Measurements from ENCODE around the gene ZNF780B. TPM values are rescaled to one million over a fixed set of nuclear protein-coding genes. Genes with fewer than 3 reads are reported as not detected.
"Not testable (repeated sequence)": the region's sequence is repeated elsewhere in the genome, so short reads cannot be mapped to it uniquely, and the experiment has no call there.

The ZNF780B gene
- total RNA-seq, 2 experiments from 2014 or later, result 17.4 to 18.8 TPM

DNA sequence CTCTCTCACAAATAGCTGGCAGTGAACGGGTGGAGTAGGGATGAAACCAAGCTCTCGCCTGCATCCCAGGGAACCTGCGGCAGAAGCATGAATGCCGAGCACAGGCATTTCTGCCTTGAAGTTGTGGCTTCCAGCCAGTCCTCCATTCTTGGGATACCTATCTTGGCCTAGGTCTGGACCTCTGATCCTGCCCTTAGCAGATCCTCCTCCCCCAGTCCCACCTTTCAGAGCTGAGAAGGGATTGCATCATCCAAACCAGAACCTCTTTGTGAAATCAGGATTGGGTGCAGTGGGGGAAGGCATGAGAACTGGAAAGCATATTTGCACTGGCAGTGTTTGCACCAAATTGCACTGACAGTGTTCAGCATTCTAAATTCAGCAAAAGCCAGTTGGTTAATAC, 28.9 kb upstream of the ZNF780B start:
- ChIA-PET POLR2A (no interaction called here), CTCF (no interaction called here)
- ATAC-seq (no peak), DNase-seq (no peak)
- Mint-ChIP-seq H3K4me1 (peaks cover 27% of the 10 kb centered on the region), H3K9me3 (ENCODE audit: low read depth) (peaks cover 7% of the 10 kb centered on the region), H3K27me3 (no peaks in the 10 kb centered on the region), H3K27ac (no peak overlapping the region), H3K36me3 (ENCODE audit: low read depth) (peaks cover 57% of the 10 kb centered on the region), H3K4me3 (no peak overlapping the region)
- intact Hi-C loops (cut with DNase I, micrococcal nuclease), result no loop called here

DNA sequence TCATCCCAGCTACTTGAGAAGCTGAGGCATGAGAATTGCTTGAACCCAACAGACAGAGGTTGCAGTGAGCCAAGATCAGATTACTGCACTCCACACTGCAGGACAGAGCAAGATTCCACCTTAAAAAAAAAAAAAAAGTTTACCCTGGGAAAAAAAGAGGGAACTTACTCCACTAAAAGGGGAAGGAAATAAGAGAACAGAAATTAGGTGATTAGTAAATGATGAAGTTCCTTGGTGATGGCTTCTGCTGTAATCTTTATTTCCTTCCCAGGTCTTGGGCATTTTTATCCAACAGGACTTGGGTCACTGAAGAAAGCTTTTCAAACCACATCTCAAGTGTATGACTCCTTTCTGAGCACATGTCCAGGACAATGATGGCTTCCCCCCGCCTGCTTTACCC, 25.4 kb upstream of the ZNF780B start:
- Mint-ChIP-seq H3K36me3 (ENCODE audit: low read depth) (peaks cover 76% of the 10 kb centered on the region), H3K4me1 (no peaks in the 10 kb centered on the region), H3K27ac (no peak overlapping the region), H3K9me3 (ENCODE audit: low read depth) (peaks cover 29% of the 10 kb centered on the region), H3K4me3 (no peak overlapping the region), H3K27me3 (no peaks in the 10 kb centered on the region)
- intact Hi-C loops (cut with DNase I, micrococcal nuclease), result no loop called here
- DNase-seq, result no peak
- POLR2A ChIA-PET, result no interaction called here
- CTCF ChIA-PET, result no interaction called here
- ATAC-seq, result no peak

DNA sequence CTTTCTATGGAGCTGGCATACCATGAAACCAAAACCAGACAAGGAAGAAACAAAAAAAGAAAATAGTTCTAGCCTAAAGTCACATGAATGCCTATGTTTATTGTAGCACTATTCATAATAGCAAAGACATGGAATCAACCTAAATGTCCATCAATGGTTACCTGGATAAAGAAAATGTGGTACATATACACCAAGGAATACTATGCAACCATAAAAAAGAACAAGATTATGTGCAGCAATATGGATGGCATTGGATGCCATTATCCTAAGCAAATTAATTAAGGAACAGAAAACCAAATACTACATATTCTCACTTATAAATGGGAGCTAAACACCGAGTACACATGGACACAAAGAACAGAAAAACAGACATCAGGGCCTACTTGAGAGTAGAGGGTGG, 24.3 kb upstream of the ZNF780B start:
- Mint-ChIP-seq H3K27ac (no peak overlapping the region), H3K4me1 (no peaks in the 10 kb centered on the region), H3K27me3 (no peaks in the 10 kb centered on the region), H3K36me3 (ENCODE audit: low read depth) (peaks cover 87% of the 10 kb centered on the region), H3K4me3 (no peak overlapping the region), H3K9me3 (ENCODE audit: low read depth) (peaks cover 38% of the 10 kb centered on the region)
- POLR2A ChIA-PET, result no interaction called here
- DNase-seq (no peak), ATAC-seq (no peak)
- CTCF ChIA-PET, result interaction anchor here (0.7 to 0.8 kb wide), 2 partner anchors 15 to 397 kb away, joined by 3 read pairs; no protein-coding TSS in a partner anchor
- intact Hi-C loops (cut with DNase I, micrococcal nuclease), result no loop called here

DNA sequence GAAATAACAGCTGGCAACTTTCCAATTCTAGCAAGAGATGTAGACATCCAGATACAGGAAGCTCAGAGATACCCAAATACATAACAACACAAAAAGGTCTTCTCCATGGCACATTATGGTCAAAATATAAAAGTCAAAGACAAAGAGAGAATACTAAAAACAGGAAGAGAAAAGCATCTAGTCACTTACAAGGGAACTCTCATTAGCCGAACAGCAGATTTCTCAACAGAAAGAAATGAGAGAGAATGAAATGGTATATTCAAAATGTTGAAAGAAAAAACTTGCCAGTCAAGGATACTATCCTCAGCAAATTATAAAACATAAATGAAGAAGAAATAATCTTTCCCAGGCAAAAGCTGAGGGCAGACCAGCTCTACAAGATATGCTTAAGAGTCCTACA, 22.3 kb upstream of the ZNF780B start:
- intact Hi-C loops (cut with DNase I, micrococcal nuclease), result no loop called here
- ATAC-seq (no peak), DNase-seq (no peak)
- no peak overlapping the region for H3K4me3 Mint-ChIP-seq
- no peaks in the 10 kb centered on the region for H3K27me3 Mint-ChIP-seq
- peaks cover 55% of the 10 kb centered on the region for H3K9me3 Mint-ChIP-seq (ENCODE audit: low read depth)
- ChIA-PET POLR2A (no interaction called here), CTCF (interaction anchor here (0.6 to 1.1 kb wide), 3 partner anchors 9 to 120 kb away, joined by 3 to 5 read pairs (median 4); no protein-coding TSS in a partner anchor)
- no peaks in the 10 kb centered on the region for H3K4me1 Mint-ChIP-seq
- peaks cover 95% of the 10 kb centered on the region for H3K36me3 Mint-ChIP-seq (ENCODE audit: low read depth)
- H3K27ac Mint-ChIP-seq, result no peak overlapping the region

DNA sequence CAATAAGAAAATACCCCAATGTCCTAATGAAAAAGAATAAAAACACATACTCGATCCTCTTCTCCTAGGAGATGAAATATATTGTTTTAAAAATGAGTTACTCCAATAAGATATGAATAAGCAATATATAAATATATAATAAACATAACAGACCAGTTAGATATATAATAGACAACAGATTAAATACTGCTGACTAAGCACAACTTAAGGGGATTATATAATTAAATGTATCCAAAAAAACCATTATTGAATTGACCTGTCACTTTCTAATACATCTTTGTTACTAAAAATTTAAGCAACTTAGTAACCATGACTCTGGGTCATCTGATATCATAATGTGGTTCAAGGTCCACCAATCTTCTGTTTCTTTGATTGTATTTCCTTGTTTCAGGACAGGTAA, 14.0 kb upstream of the ZNF780B start:
- ATAC-seq, result no peak
- CTCF ChIA-PET, result no interaction called here
- Mint-ChIP-seq H3K27me3 (no peaks in the 10 kb centered on the region), H3K36me3 (ENCODE audit: low read depth) (peaks cover 30% of the 10 kb centered on the region), H3K27ac (no peak overlapping the region), H3K9me3 (ENCODE audit: low read depth) (peaks cover 28% of the 10 kb centered on the region), H3K4me3 (no peak overlapping the region), H3K4me1 (no peaks in the 10 kb centered on the region)
- DNase-seq, result no peak
- POLR2A ChIA-PET, result no interaction called here
- intact Hi-C loops (cut with DNase I, micrococcal nuclease), result loop anchor here in 1 of 2 experiments (5.0 kb wide), 1 partner anchor 63 kb away; no protein-coding TSS in a partner anchor

DNA sequence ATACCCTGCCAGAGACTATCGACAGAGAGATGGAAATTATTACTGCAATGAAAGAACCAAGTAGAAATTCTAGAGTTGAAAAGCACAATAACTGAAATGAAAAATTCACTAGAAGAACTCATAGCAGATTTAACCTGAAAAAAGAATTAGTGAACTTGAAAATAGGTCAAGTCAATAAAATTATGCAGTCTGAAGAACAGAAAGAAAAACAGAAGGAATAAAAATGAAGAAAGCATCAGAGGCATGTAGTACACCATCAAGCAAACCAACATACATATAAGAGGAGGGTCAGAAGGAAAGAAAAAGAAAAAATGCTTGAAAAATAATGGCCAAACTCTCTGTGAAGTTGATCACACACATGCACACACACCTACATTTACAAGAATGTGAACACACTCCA, 3.6 kb upstream of the ZNF780B start:
- no peak overlapping the region for H3K27ac Mint-ChIP-seq
- no peak overlapping the region for H3K4me3 Mint-ChIP-seq
- peaks cover 24% of the 10 kb centered on the region for H3K9me3 Mint-ChIP-seq (ENCODE audit: low read depth)
- peaks cover 8% of the 10 kb centered on the region for H3K27me3 Mint-ChIP-seq
- H3K36me3 Mint-ChIP-seq (ENCODE audit: low read depth), result peaks cover 8% of the 10 kb centered on the region
- POLR2A ChIA-PET, result no interaction called here
- intact Hi-C loops (cut with DNase I, micrococcal nuclease), result no loop called here
- CTCF ChIA-PET, result no interaction called here
- ATAC-seq, result no peak
- no peak for DNase-seq
- H3K4me1 Mint-ChIP-seq, result peaks cover 12% of the 10 kb centered on the region

DNA sequence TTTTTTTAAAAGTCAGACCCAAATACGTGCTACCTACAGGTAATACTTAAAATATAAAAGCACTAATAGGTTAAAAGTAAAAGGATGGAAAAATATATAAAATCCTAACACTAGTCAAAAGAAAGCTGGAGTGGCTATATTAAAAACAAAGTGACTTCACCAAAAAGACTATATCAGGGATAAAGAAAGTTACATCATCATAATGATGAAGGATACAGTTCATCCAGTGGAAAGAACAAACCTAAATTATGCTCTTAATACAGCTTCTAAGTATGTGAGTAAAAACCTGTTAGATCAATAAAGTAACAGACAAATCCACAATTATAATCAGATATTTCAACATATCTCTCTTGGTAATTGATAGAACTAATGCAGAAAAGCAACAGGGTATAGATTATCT, 1.1 kb upstream of the ZNF780B start:
- H3K27ac Mint-ChIP-seq, result peak overlapping the region; percentile 97
- POLR2A ChIA-PET, result no interaction called here
- CTCF ChIA-PET, result interaction anchor here (1.0 to 1.6 kb wide), 4 partner anchors 9 to 139 kb away, joined by 3 to 4 read pairs (median 4); partner anchors contain the start of gene PSMC4
- peaks cover 8% of the 10 kb centered on the region for H3K27me3 Mint-ChIP-seq
- H3K4me1 Mint-ChIP-seq, result peaks cover 36% of the 10 kb centered on the region
- peak overlapping the region; percentile 93 for H3K4me3 Mint-ChIP-seq
- ATAC-seq, result no peak
- no peak for DNase-seq
- intact Hi-C loops (cut with DNase I, micrococcal nuclease), result no loop called here
- H3K36me3 Mint-ChIP-seq (ENCODE audit: low read depth), result peaks cover 23% of the 10 kb centered on the region
- H3K9me3 Mint-ChIP-seq (ENCODE audit: low read depth), result peaks cover 14% of the 10 kb centered on the region

DNA sequence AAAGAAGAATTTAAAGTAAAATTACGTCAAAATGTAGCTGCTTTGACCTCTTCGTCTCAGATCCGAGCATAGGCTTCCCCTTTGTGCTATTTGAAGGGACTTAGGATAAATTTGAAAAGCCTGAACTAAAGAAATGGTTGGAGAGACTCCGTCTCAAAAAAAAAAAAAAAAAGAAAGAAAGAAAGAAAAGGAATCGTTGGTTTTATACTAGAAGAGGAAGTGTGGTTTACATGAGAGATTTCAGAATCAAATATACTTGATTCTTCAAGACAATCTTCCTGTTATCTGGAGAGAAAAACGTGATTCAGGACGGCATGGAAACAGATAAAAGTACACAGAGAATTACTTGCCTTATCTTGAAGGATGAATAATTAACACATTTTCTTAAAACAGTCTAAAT, 474 bp upstream of the ZNF780B start:
- Mint-ChIP-seq H3K9me3 (ENCODE audit: low read depth) (peaks cover 13% of the 10 kb centered on the region), H3K27me3 (peaks cover 8% of the 10 kb centered on the region), H3K27ac (peak overlapping the region; percentile 97), H3K36me3 (ENCODE audit: low read depth) (peaks cover 26% of the 10 kb centered on the region), H3K4me3 (peak overlapping the region; percentile 93), H3K4me1 (peaks cover 38% of the 10 kb centered on the region)
- DNase-seq (no peak), ATAC-seq (no peak)
- intact Hi-C loops (cut with DNase I, micrococcal nuclease), result loop anchor here (1.0 kb wide), 4 partner anchors 34 to 85 kb away; partner anchors contain the start of genes PSMC4 (in 1 of the 2), ZNF546 (in 1 of the 2) and ZNF780A (in 1 of the 2)
- CTCF ChIA-PET, result interaction anchor here (0.7 to 1.4 kb wide), 7 partner anchors 9 to 140 kb away, joined by 3 to 7 read pairs (median 3); partner anchors contain the start of genes PSMC4 and ZNF780A
- POLR2A ChIA-PET, result interaction anchor here (1.0 to 1.1 kb wide), 2 partner anchors 35 to 86 kb away, joined by 3 read pairs; partner anchors contain the start of gene ZNF780A

DNA sequence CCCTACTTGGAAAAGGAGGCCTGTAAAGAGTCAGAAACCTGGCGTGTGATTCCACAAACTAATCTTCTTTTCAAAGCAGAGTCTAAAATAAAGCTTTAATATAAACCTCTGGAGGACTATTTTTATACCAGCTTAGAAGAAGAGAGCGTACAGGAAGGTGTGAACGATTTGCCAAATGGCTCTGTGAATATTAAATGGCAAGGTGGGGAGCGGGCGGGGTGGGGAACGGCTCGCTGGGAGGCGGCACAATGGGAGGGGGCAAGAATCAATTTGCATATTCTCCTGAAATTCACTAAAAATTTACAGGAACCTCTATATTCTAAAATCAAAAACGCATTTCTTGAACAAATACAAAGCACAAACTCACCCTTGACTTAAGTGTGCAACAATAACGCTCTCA, 982 bp downstream of the ZNF780B start:
- H3K27ac Mint-ChIP-seq, result peak overlapping the region; percentile 97
- POLR2A ChIA-PET, result interaction anchor here (0.7 kb wide), 3 partner anchors 75 to 719 kb away, joined by 3 to 6 read pairs (median 3); no protein-coding TSS in a partner anchor

DNA sequence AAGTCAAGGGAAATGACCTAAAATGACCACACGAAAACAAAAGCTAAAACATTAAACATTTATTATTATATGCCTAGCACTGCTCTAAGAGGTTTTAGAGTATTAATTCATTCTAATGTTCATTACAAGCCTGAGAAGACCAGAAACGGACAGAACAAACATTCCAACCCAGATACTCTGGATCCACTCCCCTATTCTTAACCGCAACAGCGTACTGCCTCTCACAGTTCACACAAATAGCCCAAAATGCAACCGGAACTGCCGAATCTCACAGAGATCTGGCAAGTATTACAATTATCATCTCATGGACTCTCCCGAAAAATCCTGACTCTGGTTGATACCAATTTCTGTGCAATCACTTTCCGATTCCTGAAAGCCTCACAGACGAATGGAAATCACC, 1.4 kb downstream of the ZNF780B start:
- ChIA-PET CTCF (interaction anchor here (0.9 to 1.4 kb wide), 2 partner anchors 18 to 56 kb away, joined by 3 read pairs; no protein-coding TSS in a partner anchor), POLR2A (interaction anchor here (0.7 kb wide), 2 partner anchors 76 to 718 kb away, joined by 3 read pairs; no protein-coding TSS in a partner anchor)
- Mint-ChIP-seq H3K4me1 (peaks cover 38% of the 10 kb centered on the region), H3K27ac (no peak overlapping the region), H3K36me3 (ENCODE audit: low read depth) (peaks cover 34% of the 10 kb centered on the region), H3K4me3 (peak overlapping the region; percentile 93), H3K27me3 (peaks cover 1% of the 10 kb centered on the region), H3K9me3 (ENCODE audit: low read depth) (peaks cover 7% of the 10 kb centered on the region)
- DNase-seq, result no peak
- no peak for ATAC-seq
- intact Hi-C loops (cut with DNase I, micrococcal nuclease), result no loop called here

More for the DNA sequence above, 982 bp downstream of the ZNF780B start:
- intact Hi-C loops (cut with DNase I, micrococcal nuclease), result no loop called here
- CTCF ChIA-PET, result interaction anchor here (1.4 kb wide), 2 partner anchors 17 to 85 kb away, joined by 3 to 7 read pairs; partner anchors contain the start of gene PSMC4
- Mint-ChIP-seq H3K27me3 (peaks cover 5% of the 10 kb centered on the region), H3K4me1 (peaks cover 38% of the 10 kb centered on the region), H3K9me3 (ENCODE audit: low read depth) (peaks cover 11% of the 10 kb centered on the region), H3K36me3 (ENCODE audit: low read depth) (peaks cover 34% of the 10 kb centered on the region), H3K4me3 (peak overlapping the region; percentile 93)
- ATAC-seq, result no peak
- DNase-seq, result no peak

DNA sequence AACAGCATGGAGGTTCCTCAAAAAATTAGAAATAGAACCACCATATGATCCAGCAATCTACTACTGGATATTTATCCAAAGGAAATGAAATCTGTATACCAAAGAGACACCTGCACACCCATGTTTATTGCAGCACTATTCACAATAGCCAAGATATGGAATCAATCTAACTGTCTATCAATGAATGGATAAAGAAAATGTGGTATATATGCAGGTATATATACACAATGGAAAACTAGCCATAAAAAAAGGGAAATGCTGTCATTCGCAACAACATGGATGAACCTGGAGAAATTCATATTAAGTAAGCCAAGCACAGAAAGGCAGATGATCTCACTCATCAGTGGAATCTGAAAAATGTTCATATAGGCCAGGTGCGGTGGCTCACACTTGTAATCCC, 2.5 kb downstream of the ZNF780B start:
- H3K9me3 Mint-ChIP-seq (ENCODE audit: low read depth), result peaks cover 3% of the 10 kb centered on the region
- CTCF ChIA-PET, result interaction anchor here (0.9 kb wide), 1 partner anchor 57 kb away, joined by 3 read pairs; no protein-coding TSS in a partner anchor
- DNase-seq, result no peak
- no peak for ATAC-seq
- intact Hi-C loops (cut with DNase I, micrococcal nuclease), result no loop called here
- peaks cover 42% of the 10 kb centered on the region for H3K36me3 Mint-ChIP-seq (ENCODE audit: low read depth)
- peak overlapping the region; percentile 4 for H3K4me3 Mint-ChIP-seq
- H3K4me1 Mint-ChIP-seq, result peaks cover 38% of the 10 kb centered on the region
- H3K27me3 Mint-ChIP-seq, result no peaks in the 10 kb centered on the region
- POLR2A ChIA-PET, result no interaction called here
- H3K27ac Mint-ChIP-seq, result no peak overlapping the region

DNA sequence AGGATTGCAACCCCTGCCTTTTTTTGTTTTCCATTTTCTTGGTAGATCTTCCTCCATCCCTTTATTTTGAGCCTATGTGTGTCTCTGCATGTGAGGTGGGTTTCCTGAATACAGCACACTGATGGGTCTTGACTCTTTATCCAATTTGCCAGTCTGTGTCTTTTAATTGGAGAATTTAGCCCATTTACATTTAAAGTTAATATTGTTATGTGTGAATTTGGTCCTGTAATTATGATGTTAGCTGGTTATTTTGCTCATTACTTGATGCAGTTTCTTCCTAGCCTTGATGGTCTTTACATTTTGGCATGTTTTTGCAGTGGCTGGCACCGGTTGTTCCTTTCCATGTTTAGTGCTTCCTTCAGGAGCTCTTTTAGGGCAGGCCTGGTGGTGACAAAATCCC, 14.3 kb downstream of the ZNF780B start:
- CTCF ChIA-PET; DNase-seq; ATAC-seq; H3K4me1 Mint-ChIP-seq; H3K4me3 Mint-ChIP-seq; intact Hi-C loops (cut with DNase I, micrococcal nuclease); POLR2A ChIA-PET; H3K27me3 Mint-ChIP-seq; H3K27ac Mint-ChIP-seq: not testable (repeated sequence)
- H3K9me3 Mint-ChIP-seq (ENCODE audit: low read depth), result peaks cover 36% of the 10 kb centered on the region
- peaks cover 50% of the 10 kb centered on the region for H3K36me3 Mint-ChIP-seq (ENCODE audit: low read depth)

Measured in activated CD4-positive, alpha-beta T cell treated with anti-CD3 and anti-CD28 coated beads for 36 hours (primary cell).